ENCODE measurements around the gene MRPL44. TPM values are rescaled to one million over a fixed set of nuclear protein-coding genes. Genes with fewer than 3 reads are reported as not detected.
A peak's percentile ranks its signal among the peaks of the same experiment; 100 is the strongest.

The MRPL44 gene
- 25.0 TPM for polyA plus RNA-seq (2013)

DNA sequence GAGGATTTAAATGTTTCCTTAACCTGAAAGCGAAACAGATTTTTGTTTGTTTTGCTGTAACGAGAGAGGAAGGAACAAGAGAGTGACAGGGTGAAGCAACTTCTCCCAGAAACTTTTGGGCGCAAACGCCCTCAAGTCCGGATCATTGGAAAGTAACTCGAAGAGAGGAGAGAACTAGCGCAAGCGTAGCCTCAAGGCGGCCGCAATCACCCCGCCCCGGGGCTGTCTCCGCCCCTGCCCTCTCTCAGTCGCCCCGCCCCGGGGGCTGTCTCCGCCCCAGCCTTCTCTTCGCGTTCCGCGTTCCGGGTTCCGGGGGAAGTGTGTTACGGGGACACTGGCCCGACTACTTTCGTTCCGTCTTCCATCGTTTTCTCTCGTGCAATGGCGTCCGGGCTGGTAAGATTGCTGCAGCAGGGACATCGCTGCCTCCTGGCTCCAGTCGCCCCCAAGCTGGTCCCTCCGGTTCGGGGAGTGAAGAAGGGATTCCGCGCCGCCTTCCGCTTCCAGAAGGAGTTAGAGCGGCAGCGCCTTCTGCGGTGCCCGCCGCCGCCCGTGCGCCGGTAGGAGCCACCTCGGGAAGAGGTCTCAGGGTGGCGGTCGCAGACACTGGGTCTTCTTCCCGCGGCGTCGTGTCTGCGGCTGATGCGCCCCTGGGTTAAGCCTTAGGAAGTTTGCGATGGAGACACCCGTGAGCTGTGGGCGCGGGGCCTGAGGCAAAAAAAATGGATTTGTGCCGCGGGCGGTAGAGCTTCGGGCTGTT is at the start of gene MRPL44:
TSS of gene MRPL44 (plus strand) at position 372 of the 760 bp plus-strand sequence. CDS start at position 382, 10 bp downstream.
- ChIA-PET POLR2A (interaction anchor here (1.5 kb wide), 2 partner anchors 11 to 13 kb away, joined by 3 to 4 read pairs; partner anchors contain the start of gene WDFY1), CTCF (interaction anchor here (0.7 to 2.0 kb wide), 8 partner anchors 8 to 36 kb away, joined by 3 to 9 read pairs (median 4); no protein-coding TSS in a partner anchor)
- Histone ChIP-seq H3K27me3 (replicated peaks in 2 of 5; ENCODE audit: control insufficient read depth in 4 of 5, insufficient read depth in 5 of 5, low read length in 4 of 5) (no peaks in the 10 kb centered on the region), H3K27ac (ENCODE audit: insufficient read depth in 1 of 2, low read depth in 1 of 2, low read length in 2 of 2, poor library complexity in 1 of 2, severe bottlenecking in 2 of 2) (peak within 1 kb of the TSS; percentile 69 to 86), H3K4me3 (ENCODE audit: control insufficient read depth in 1 of 7, extremely low read depth in 1 of 7, insufficient read depth in 4 of 7, low read depth in 2 of 7, low read length in 6 of 7) (peak within 1 kb of the TSS; percentile 93 to 99 (median 97)), H3K36me3 (ENCODE audit: control insufficient read depth in 4 of 4, insufficient read depth in 4 of 4, low read length in 3 of 4) (peaks cover 2 to 20% (median 10%) of the 10 kb centered on the region in 4 experiments), H3K9me3 (ENCODE audit: control extremely low read depth in 1 of 5, control insufficient read depth in 4 of 5, insufficient read depth in 2 of 5, low read depth in 1 of 5, low read length in 4 of 5) (no peaks in the 10 kb centered on the region), H3K4me1 (ENCODE audit: control extremely low read depth in 1 of 4, control insufficient read depth in 4 of 4, insufficient read depth in 4 of 4, low read length in 3 of 4) (peaks cover 28 to 49% (median 36%) of the 10 kb centered on the region in 4 experiments)
- peak; percentile 94 to 97 (median 95) for DNase-seq
- under 1% methylated on average over 62 of the region's 65 CpGs for WGBS (ENCODE audit: insufficient coverage)

DNA sequence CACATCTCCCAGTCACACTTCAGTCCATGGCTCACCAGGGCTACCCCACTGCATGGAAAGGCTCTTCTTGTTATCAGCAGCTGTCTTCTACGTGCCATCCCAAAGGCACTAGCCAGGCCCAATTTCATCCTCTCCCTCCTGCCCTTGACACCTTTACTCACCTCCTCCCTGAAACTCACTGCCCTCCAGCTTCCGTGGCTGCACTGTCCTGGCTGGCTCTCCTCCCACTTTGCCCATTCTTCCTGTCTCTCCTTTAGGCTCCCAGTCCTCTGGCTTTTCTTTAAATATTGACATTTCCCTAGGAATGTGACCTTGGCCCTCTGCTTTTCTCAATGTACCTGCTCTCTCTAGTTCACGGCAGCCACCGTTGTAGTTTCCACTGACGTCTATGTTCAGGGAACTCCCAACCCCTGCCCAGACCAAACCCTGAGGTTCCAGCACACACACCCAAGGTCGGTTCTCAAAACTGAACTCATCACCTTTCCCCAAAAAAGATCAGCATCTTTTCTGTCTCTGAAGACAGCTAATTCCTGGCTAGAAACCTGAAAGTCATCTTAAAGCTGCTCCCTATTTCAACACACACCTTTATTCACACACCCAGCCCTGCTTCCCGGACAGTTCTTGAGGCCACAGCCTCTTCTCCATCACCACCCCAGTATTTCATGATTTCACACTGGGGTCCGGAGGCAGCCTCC is 48.8 kb upstream of the MRPL44 start:
- no peak for DNase-seq
- no peaks in the 10 kb centered on the region for H3K9me3 ChIP-seq (ENCODE audit: control extremely low read depth in 1 of 5, control insufficient read depth in 4 of 5, insufficient read depth in 2 of 5, low read depth in 1 of 5, low read length in 4 of 5)
- H3K4me3 ChIP-seq (ENCODE audit: control insufficient read depth in 1 of 7, extremely low read depth in 1 of 7, insufficient read depth in 4 of 7, low read depth in 2 of 7, low read length in 6 of 7), result no peak overlapping the region
- ChIA-PET POLR2A (no interaction called here), CTCF (no interaction called here)
- WGBS (ENCODE audit: insufficient coverage), result 100% methylated on average over 7 of the region's 8 CpGs
- peaks cover 0 to 4% (median 0%) of the 10 kb centered on the region in 4 experiments for H3K4me1 ChIP-seq (ENCODE audit: control extremely low read depth in 1 of 4, control insufficient read depth in 4 of 4, insufficient read depth in 4 of 4, low read length in 3 of 4)
- H3K36me3 ChIP-seq (ENCODE audit: control insufficient read depth in 4 of 4, insufficient read depth in 4 of 4, low read length in 3 of 4), result peaks cover 6 to 21% (median 9%) of the 10 kb centered on the region in 4 experiments
- H3K27ac ChIP-seq (ENCODE audit: insufficient read depth in 1 of 2, low read depth in 1 of 2, low read length in 2 of 2, poor library complexity in 1 of 2, severe bottlenecking in 2 of 2), result no peak overlapping the region
- no peaks in the 10 kb centered on the region for H3K27me3 ChIP-seq (replicated peaks in 2 of 5; ENCODE audit: control insufficient read depth in 4 of 5, insufficient read depth in 5 of 5, low read length in 4 of 5)

DNA sequence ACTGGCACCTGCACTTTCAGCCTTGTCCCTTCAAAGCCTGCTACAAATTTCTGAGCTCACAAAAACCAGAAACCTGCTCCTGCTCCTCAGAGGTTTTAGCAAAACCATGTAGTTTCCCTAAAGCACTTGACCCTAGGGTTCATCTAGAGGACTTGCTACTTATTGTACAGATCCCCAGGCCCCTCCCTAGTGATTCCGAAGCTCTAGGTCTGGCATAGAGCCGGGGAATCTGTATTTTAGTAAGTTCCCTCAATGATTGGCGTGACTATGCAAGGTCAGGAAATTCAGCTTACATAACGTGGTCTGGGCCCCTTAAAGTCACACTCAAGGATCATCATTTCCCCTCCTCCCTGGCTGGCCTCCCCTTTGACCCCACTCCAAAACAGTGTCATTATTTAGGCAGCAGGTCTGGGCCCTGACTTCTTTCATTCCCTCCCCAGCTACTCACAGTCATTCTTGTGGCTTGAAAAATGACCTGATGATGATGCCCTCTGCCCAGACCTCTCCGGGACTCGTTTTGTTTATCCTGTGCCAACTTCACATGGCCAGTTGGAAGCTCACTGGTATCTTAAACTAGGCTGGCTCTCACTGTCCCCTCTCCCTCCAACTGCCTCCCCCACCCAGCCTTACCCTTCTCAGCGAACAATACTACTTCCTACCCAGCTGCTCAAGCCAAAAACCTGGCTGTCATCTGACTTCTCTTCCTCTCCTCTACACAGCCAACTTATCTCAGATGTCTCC is 48.1 kb upstream of the MRPL44 start:
- no peak for DNase-seq
- WGBS (ENCODE audit: insufficient coverage), result 90% methylated on average over 6 of the region's 7 CpGs
- H3K9me3 ChIP-seq (ENCODE audit: control extremely low read depth in 1 of 5, control insufficient read depth in 4 of 5, insufficient read depth in 2 of 5, low read depth in 1 of 5, low read length in 4 of 5), result no peaks in the 10 kb centered on the region
- ChIA-PET POLR2A (no interaction called here), CTCF (interaction anchor here (0.9 kb wide), 1 partner anchor 36 kb away, joined by 3 read pairs; the partner anchor contains the start of gene WDFY1)
- peaks cover 6 to 15% (median 9%) of the 10 kb centered on the region in 4 experiments for H3K36me3 ChIP-seq (ENCODE audit: control insufficient read depth in 4 of 4, insufficient read depth in 4 of 4, low read length in 3 of 4)
- peaks cover 0 to 4% (median 0%) of the 10 kb centered on the region in 4 experiments for H3K4me1 ChIP-seq (ENCODE audit: control extremely low read depth in 1 of 4, control insufficient read depth in 4 of 4, insufficient read depth in 4 of 4, low read length in 3 of 4)
- no peak overlapping the region for H3K27ac ChIP-seq (ENCODE audit: insufficient read depth in 1 of 2, low read depth in 1 of 2, low read length in 2 of 2, poor library complexity in 1 of 2, severe bottlenecking in 2 of 2)
- H3K27me3 ChIP-seq (replicated peaks in 2 of 5; ENCODE audit: control insufficient read depth in 4 of 5, insufficient read depth in 5 of 5, low read length in 4 of 5), result no peaks in the 10 kb centered on the region
- no peak overlapping the region for H3K4me3 ChIP-seq (ENCODE audit: control insufficient read depth in 1 of 7, extremely low read depth in 1 of 7, insufficient read depth in 4 of 7, low read depth in 2 of 7, low read length in 6 of 7)

DNA sequence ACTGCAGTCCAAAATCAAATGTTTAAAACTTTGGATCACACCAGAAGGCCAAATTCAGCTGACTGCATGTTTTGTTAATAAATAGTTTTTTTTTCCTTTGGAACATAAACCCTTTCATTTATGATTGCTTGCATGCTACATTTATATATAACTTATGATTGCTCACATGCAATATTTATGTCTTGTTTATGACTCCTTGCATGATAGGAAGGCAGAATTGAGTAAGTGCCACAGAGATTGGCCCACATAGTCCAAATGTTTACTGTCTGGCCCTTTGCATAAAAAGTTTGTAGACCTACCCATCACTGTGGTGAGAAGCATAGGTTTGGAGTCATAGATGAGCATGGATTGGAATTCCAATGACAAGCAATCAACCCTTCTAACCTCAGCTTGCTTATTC is 42.9 kb upstream of the MRPL44 start:
- POLR2A ChIA-PET, result interaction anchor here (0.6 kb wide), 1 partner anchor 21 kb away, joined by 5 read pairs; no protein-coding TSS in a partner anchor
- no peak for DNase-seq
- no peaks in the 10 kb centered on the region for H3K9me3 ChIP-seq (ENCODE audit: control extremely low read depth in 1 of 5, control insufficient read depth in 4 of 5, insufficient read depth in 2 of 5, low read depth in 1 of 5, low read length in 4 of 5)
- peaks cover 4 to 16% (median 10%) of the 10 kb centered on the region in 4 experiments for H3K4me1 ChIP-seq (ENCODE audit: control extremely low read depth in 1 of 4, control insufficient read depth in 4 of 4, insufficient read depth in 4 of 4, low read length in 3 of 4)
- H3K36me3 ChIP-seq (ENCODE audit: control insufficient read depth in 4 of 4, insufficient read depth in 4 of 4, low read length in 3 of 4), result peaks cover 0 to 20% (median 9%) of the 10 kb centered on the region in 4 experiments
- no peak overlapping the region for H3K27ac ChIP-seq (ENCODE audit: insufficient read depth in 1 of 2, low read depth in 1 of 2, low read length in 2 of 2, poor library complexity in 1 of 2, severe bottlenecking in 2 of 2)
- CTCF ChIA-PET, result interaction anchor here (1.2 kb wide), 1 partner anchor 13 kb away, joined by 3 read pairs; no protein-coding TSS in a partner anchor
- H3K27me3 ChIP-seq (replicated peaks in 2 of 5; ENCODE audit: control insufficient read depth in 4 of 5, insufficient read depth in 5 of 5, low read length in 4 of 5), result no peaks in the 10 kb centered on the region
- H3K4me3 ChIP-seq (ENCODE audit: control insufficient read depth in 1 of 7, extremely low read depth in 1 of 7, insufficient read depth in 4 of 7, low read depth in 2 of 7, low read length in 6 of 7), result no peak overlapping the region

DNA sequence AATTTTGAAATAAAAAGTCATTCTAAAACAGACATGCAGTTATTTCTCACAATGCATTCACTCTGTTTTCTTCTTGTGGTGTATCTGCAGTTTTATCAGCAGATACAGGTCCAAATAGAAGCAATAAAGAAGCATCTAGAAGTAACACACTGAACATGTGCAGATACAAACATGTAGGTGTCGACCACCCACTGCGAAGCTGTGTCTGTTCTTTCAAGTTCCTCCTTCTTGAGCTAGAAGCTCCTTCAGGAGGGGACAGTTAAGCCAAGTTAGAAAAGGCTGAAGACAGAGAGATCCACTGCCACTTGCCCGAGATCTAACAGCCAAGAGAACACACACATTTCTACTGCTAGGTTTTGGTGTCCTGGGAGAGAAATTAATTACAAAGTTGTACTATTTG is 42.2 kb upstream of the MRPL44 start:
- Histone ChIP-seq H3K27me3 (replicated peaks in 2 of 5; ENCODE audit: control insufficient read depth in 4 of 5, insufficient read depth in 5 of 5, low read length in 4 of 5) (no peaks in the 10 kb centered on the region), H3K4me1 (ENCODE audit: control extremely low read depth in 1 of 4, control insufficient read depth in 4 of 4, insufficient read depth in 4 of 4, low read length in 3 of 4) (peaks cover 4 to 18% (median 10%) of the 10 kb centered on the region in 4 experiments), H3K9me3 (ENCODE audit: control extremely low read depth in 1 of 5, control insufficient read depth in 4 of 5, insufficient read depth in 2 of 5, low read depth in 1 of 5, low read length in 4 of 5) (no peaks in the 10 kb centered on the region), H3K4me3 (ENCODE audit: control insufficient read depth in 1 of 7, extremely low read depth in 1 of 7, insufficient read depth in 4 of 7, low read depth in 2 of 7, low read length in 6 of 7) (no peak overlapping the region), H3K27ac (ENCODE audit: insufficient read depth in 1 of 2, low read depth in 1 of 2, low read length in 2 of 2, poor library complexity in 1 of 2, severe bottlenecking in 2 of 2) (no peak overlapping the region), H3K36me3 (ENCODE audit: control insufficient read depth in 4 of 4, insufficient read depth in 4 of 4, low read length in 3 of 4) (peaks cover 2 to 14% (median 9%) of the 10 kb centered on the region in 4 experiments)
- DNase-seq, result no peak
- 100% methylated on average over 2 of the region's 3 CpGs for WGBS (ENCODE audit: insufficient coverage)
- CTCF ChIA-PET, result interaction anchor here (1.2 kb wide), 1 partner anchor 12 kb away, joined by 3 read pairs; no protein-coding TSS in a partner anchor
- POLR2A ChIA-PET, result no interaction called here

DNA sequence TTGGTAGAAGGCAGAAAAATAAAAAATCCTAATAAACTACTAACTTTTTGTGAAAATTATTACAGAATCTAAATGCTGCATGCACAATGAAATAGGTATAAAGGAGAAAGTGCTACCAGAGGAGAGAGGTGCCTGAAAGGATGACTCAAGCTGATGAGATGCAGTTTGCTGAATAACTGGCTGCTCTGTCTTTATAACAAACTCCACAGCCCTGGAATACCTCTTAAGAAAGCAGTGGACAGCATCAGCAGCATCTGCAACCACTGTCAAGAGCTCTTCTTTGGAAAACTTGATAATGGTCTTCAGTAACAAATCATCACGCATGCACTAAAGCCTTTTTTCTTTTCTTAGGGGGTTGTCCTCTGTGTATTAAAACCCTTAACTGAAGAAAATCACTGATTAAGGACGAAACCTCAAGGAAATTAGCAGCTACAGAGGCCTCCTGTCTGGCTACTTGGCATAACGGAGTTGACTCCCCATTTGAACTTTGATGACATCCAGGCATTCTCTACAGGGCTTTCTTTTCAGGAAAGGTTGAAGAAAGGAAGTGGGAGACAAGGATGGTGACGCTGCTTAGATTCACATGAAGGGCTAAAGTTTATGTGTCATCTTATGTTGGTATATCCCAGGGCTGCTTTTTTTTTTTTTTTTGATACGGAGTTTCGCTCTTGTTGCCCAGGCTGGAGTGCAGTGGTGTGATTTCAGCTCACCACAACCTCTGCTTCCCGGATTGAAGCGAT is 40.9 kb upstream of the MRPL44 start:
- POLR2A ChIA-PET, result no interaction called here
- Histone ChIP-seq H3K4me1 (ENCODE audit: control extremely low read depth in 1 of 4, control insufficient read depth in 4 of 4, insufficient read depth in 4 of 4, low read length in 3 of 4) (peaks cover 4 to 18% (median 10%) of the 10 kb centered on the region in 4 experiments), H3K9me3 (ENCODE audit: control extremely low read depth in 1 of 5, control insufficient read depth in 4 of 5, insufficient read depth in 2 of 5, low read depth in 1 of 5, low read length in 4 of 5) (no peaks in the 10 kb centered on the region), H3K36me3 (ENCODE audit: control insufficient read depth in 4 of 4, insufficient read depth in 4 of 4, low read length in 3 of 4) (peaks cover 2 to 14% (median 9%) of the 10 kb centered on the region in 4 experiments), H3K27ac (ENCODE audit: insufficient read depth in 1 of 2, low read depth in 1 of 2, low read length in 2 of 2, poor library complexity in 1 of 2, severe bottlenecking in 2 of 2) (no peak overlapping the region), H3K4me3 (ENCODE audit: control insufficient read depth in 1 of 7, extremely low read depth in 1 of 7, insufficient read depth in 4 of 7, low read depth in 2 of 7, low read length in 6 of 7) (no peak overlapping the region), H3K27me3 (replicated peaks in 2 of 5; ENCODE audit: control insufficient read depth in 4 of 5, insufficient read depth in 5 of 5, low read length in 4 of 5) (no peaks in the 10 kb centered on the region)
- no peak for DNase-seq
- CTCF ChIA-PET, result no interaction called here
- WGBS (ENCODE audit: insufficient coverage), result 100% methylated on average over 4 of the region's 8 CpGs
